SK-N-MC (cell line): ENCODE measurements around the gene IL20.

ENCODE experiments used
- EZH2 ChIP-seq: fragments of 200-600 bp; sonication (generic); IDR thresholded peaks from one replicate; pipeline ENCODE4 v1.6.1; 2017; ENCODE audit warnings: antibody characterized with exemption
- POLR2AphosphoS5 ChIP-seq: IDR thresholded peaks from 2 replicates; pipeline ENCODE4 v1.6.1; 2012; ENCODE audit warnings: mild to moderate bottlenecking, low read depth, low read length, borderline replicate concordance

- no peak for TF ChIP-seq POLR2AphosphoS5
- TF ChIP-seq EZH2: no peak
Measured at GRCh38 chr1:206824331-206824730, 41.1 kb upstream of the IL20 start.
